Measurements from ENCODE around the gene LYRM4. TPM values are rescaled to one million over a fixed set of nuclear protein-coding genes. Genes with fewer than 3 reads are reported as not detected.

Gene LYRM4
- polyA plus RNA-seq, 1 donor from 2014 or later: 29.3 TPM

DNA sequence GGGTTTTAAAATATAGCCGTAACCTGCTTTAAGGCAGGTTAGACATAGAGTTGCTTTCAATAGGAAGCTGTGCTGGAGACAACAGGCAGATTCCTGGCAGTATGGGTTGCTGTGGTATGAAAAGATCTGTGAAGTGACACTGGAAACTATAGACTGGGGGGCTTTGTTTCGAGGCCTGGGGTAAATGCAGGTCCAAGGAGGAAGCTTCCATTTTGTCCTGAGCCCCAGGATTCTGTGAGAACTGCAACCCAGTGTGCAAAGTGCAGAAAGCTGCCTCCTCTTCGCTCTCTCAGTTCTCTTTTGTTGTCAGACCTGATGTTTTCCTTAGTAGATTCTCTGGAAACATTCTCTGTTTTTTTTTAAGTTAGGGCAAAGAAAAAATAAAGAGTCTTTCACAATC, 86.9 kb downstream of the LYRM4 start:
- Histone ChIP-seq H2AFZ (ENCODE audit: low read depth, low read length) (no peak overlapping the region), H3K9me3 (ENCODE audit: low read length) (no peaks in the 10 kb centered on the region), H3F3A (ENCODE audit: insufficient read depth, low read length, poor library complexity, severe bottlenecking) (no peaks in the 10 kb centered on the region), H4K20me1 (ENCODE audit: insufficient read depth) (no peaks in the 10 kb centered on the region), H3K4me3 (ENCODE audit: low read length) (no peak overlapping the region), H3K27me3 (ENCODE audit: insufficient read depth, low read depth, low read length) (no peaks in the 10 kb centered on the region), H3K9me2 (ENCODE audit: insufficient read depth, low read length) (no peaks in the 10 kb centered on the region), H3K79me2 (replicated peaks; ENCODE audit: insufficient read depth, low read length) (no peaks in the 10 kb centered on the region), H3K4me2 (ENCODE audit: low read length) (no peak overlapping the region), H3K36me3 (ENCODE audit: insufficient read depth, low read length) (no peaks in the 10 kb centered on the region), H3K9ac (ENCODE audit: low read length) (no peak overlapping the region), H3K27ac (ENCODE audit: low read length) (no peak overlapping the region)
- TF ChIP-seq, protein P1, sequence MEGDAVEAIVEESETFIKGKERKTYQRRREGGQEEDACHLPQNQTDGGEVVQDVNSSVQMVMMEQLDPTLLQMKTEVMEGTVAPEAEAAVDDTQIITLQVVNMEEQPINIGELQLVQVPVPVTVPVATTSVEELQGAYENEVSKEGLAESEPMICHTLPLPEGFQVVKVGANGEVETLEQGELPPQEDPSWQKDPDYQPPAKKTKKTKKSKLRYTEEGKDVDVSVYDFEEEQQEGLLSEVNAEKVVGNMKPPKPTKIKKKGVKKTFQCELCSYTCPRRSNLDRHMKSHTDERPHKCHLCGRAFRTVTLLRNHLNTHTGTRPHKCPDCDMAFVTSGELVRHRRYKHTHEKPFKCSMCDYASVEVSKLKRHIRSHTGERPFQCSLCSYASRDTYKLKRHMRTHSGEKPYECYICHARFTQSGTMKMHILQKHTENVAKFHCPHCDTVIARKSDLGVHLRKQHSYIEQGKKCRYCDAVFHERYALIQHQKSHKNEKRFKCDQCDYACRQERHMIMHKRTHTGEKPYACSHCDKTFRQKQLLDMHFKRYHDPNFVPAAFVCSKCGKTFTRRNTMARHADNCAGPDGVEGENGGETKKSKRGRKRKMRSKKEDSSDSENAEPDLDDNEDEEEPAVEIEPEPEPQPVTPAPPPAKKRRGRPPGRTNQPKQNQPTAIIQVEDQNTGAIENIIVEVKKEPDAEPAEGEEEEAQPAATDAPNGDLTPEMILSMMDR (IDR thresholded peaks at IDR 0.05; ENCODE audit: poor library complexity, severe bottlenecking): no peak
- TF ChIP-seq MXI1 (conservative IDR thresholded peaks at IDR 0.05; ENCODE audit: poor library complexity, severe bottlenecking): no peak
- TF ChIP-seq, protein P2, sequence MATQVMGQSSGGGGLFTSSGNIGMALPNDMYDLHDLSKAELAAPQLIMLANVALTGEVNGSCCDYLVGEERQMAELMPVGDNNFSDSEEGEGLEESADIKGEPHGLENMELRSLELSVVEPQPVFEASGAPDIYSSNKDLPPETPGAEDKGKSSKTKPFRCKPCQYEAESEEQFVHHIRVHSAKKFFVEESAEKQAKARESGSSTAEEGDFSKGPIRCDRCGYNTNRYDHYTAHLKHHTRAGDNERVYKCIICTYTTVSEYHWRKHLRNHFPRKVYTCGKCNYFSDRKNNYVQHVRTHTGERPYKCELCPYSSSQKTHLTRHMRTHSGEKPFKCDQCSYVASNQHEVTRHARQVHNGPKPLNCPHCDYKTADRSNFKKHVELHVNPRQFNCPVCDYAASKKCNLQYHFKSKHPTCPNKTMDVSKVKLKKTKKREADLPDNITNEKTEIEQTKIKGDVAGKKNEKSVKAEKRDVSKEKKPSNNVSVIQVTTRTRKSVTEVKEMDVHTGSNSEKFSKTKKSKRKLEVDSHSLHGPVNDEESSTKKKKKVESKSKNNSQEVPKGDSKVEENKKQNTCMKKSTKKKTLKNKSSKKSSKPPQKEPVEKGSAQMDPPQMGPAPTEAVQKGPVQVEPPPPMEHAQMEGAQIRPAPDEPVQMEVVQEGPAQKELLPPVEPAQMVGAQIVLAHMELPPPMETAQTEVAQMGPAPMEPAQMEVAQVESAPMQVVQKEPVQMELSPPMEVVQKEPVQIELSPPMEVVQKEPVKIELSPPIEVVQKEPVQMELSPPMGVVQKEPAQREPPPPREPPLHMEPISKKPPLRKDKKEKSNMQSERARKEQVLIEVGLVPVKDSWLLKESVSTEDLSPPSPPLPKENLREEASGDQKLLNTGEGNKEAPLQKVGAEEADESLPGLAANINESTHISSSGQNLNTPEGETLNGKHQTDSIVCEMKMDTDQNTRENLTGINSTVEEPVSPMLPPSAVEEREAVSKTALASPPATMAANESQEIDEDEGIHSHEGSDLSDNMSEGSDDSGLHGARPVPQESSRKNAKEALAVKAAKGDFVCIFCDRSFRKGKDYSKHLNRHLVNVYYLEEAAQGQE (IDR thresholded peaks at IDR 0.05; ENCODE audit: borderline replicate concordance): no peak
- no peak for TF ChIP-seq EZH2 (IDR thresholded peaks at IDR 0.05; ENCODE audit: borderline replicate concordance, insufficient read depth, low read length, poor library complexity, severe bottlenecking)
- no peak for TF ChIP-seq TAF1 (IDR thresholded peaks at IDR 0.05; ENCODE audit: low read depth)

DNA sequence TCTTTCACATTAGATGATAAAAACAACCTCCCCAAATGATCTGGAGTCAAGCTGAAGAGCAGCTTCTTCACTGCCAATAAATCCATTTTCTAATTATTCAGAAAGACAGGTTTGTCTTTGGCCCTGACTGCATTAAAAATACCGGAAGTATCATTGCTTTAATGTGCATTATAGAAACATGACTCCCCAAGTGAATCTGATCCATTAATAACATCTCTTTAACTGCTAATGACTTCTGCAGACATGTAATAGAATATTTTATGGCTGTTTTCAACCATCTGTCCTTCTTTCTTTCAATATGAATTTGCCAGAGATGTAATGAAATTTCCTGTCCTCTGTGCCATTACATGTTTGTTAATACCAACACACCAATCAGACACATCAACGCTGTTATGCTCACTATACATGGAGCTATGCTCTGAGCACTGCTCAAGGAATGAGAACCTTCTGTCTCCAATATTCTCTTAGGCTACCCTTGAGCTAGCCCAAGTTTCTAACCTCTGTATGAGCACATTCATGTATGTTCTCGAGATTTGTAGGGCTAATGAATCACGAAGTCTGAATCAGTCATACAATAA, 87.8 kb downstream of the LYRM4 start:
- Histone ChIP-seq H2AFZ (ENCODE audit: low read depth, low read length) (no peak overlapping the region), H3K9me3 (ENCODE audit: low read length) (no peaks in the 10 kb centered on the region), H3K27ac (ENCODE audit: low read length) (no peak overlapping the region), H3F3A (ENCODE audit: insufficient read depth, low read length, poor library complexity, severe bottlenecking) (no peaks in the 10 kb centered on the region), H3K9me2 (ENCODE audit: insufficient read depth, low read length) (no peaks in the 10 kb centered on the region), H3K79me2 (replicated peaks; ENCODE audit: insufficient read depth, low read length) (no peaks in the 10 kb centered on the region), H3K9ac (ENCODE audit: low read length) (no peak overlapping the region), H3K27me3 (ENCODE audit: insufficient read depth, low read depth, low read length) (no peaks in the 10 kb centered on the region), H4K20me1 (ENCODE audit: insufficient read depth) (no peaks in the 10 kb centered on the region), H3K4me3 (ENCODE audit: low read length) (no peak overlapping the region), H3K4me2 (ENCODE audit: low read length) (no peak overlapping the region), H3K36me3 (ENCODE audit: insufficient read depth, low read length) (no peaks in the 10 kb centered on the region)
- TF ChIP-seq RAD21 (conservative IDR thresholded peaks at IDR 0.05) (no peak), POLR2AphosphoS5 (IDR thresholded peaks at IDR 0.05) (no peak), SMC3 (conservative IDR thresholded peaks at IDR 0.05; ENCODE audit: poor library complexity) (no peak), MXI1 (conservative IDR thresholded peaks at IDR 0.05; ENCODE audit: poor library complexity, severe bottlenecking) (no peak), TAF1 (IDR thresholded peaks at IDR 0.05; ENCODE audit: low read depth) (no peak), EZH2 (IDR thresholded peaks at IDR 0.05; ENCODE audit: borderline replicate concordance, insufficient read depth, low read length, poor library complexity, severe bottlenecking) (no peak), EP300 (conservative IDR thresholded peaks at IDR 0.05; ENCODE audit: poor library complexity, severe bottlenecking) (no peak)
- TF ChIP-seq, protein P2 (IDR thresholded peaks at IDR 0.05; ENCODE audit: borderline replicate concordance): no peak
- TF ChIP-seq, protein P1 (IDR thresholded peaks at IDR 0.05; ENCODE audit: poor library complexity, severe bottlenecking): no peak

All from neural cell (in vitro differentiated cells).